ENCODE data around the gene NUTF2.
"Not testable (repeated sequence)": the region's sequence is repeated elsewhere in the genome, so short reads cannot be mapped to it uniquely, and the experiment has no call there.

The NUTF2 gene

DNA sequence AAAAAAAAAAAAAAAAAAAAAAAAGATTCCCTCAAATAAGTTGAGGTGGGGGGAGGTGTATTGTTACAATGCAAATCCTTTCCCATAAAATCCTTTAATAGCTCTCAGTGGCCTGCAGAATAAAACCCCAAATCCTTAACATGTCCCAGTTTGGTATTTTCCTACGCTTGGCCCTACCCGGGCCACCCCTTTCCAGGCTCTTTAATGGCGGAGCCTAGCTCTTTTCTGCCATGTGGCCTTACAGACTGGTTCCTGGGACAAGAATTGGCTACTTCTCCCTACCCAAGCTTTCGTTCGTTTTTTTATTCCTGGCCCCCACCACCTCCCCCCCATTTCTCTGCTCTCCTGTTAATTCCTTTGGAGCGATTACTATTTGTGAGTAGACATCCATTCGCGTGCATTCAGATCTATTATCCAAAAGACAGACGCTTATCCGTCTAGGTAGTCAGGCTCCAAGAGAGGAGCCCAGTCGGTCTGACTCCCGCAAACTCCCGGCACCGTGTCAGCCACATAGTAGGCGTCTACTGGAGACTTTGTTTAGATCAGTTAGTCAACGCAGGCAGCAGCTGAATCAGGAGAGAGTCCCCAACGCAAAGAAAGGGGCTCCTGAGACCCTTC is 5.4 kb upstream of the NUTF2 start:
- DNase-seq, result no peak

DNA sequence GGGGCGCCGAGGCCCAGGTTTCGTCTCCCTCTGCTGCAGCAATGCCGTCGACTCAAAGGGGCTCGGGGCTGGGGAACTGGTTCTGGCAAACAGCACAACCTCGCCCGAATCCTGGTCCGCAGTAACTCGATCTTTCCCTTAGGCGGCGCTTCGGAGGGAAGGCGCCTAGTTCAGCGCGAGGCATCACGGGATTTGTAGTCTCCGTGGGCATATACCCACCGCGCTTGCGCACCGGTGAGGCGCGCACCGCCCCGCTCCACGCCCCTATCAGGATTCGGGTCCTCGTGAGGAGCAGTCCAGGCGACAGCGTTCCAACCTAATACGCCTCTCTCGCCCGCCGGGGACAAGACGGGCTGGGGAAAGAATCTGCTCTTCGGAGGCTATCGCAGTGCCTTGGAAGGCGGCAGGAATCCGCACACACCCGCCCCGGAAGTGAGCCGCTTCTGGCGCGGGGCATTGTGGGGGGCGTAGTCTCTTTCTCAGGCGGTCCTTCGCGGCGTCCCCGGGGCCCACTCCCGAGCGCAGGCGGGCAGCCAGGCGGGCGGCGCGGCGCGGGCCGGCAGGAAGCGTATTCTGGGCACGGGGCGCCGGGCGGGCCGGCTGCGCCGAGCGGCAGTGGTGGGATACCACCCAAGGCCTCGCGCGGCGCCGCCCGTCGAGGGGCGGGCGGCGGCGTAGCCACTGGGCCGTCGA is 4.8 kb upstream of the NUTF2 start, which contains the start of gene THAP11:
Gene THAP11, plus strand, starts transcription at position 505 of the 693 bp plus-strand sequence. CDS start 235 bp downstream, outside the sequence.
- peak; percentile 96 for DNase-seq

DNA sequence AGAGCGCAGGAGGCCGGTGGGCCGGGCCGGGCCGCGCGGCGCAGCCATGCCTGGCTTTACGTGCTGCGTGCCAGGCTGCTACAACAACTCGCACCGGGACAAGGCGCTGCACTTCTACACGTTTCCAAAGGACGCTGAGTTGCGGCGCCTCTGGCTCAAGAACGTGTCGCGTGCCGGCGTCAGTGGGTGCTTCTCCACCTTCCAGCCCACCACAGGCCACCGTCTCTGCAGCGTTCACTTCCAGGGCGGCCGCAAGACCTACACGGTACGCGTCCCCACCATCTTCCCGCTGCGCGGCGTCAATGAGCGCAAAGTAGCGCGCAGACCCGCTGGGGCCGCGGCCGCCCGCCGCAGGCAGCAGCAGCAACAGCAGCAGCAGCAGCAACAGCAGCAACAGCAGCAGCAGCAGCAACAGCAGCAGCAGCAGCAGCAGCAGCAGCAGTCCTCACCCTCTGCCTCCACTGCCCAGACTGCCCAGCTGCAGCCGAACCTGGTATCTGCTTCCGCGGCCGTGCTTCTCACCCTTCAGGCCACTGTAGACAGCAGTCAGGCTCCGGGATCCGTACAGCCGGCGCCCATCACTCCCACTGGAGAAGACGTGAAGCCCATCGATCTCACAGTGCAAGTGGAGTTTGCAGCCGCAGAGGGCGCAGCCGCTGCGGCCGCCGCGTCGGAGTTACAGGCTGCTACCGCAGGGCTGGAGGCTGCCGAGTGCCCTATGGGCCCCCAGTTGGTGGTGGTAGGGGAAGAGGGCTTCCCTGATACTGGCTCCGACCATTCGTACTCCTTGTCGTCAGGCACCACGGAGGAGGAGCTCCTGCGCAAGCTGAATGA is 4.0 kb upstream of the NUTF2 start:
- peak; percentile 72 for DNase-seq

DNA sequence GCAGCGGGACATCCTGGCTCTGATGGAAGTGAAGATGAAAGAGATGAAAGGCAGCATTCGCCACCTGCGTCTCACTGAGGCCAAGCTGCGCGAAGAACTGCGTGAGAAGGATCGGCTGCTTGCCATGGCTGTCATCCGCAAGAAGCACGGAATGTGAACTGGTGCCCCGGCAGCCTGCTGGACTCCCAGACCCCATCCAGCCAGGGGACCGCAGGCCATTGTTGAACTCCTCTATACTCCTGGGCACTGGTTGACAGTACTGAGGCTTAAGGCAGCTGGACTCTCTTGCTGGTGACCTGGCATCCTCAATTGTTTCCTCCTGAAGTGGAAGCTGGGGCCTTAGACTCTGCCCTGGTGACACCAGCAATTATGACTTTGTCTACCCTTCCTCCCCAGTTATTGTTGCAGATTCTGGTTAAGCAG is 3.4 kb upstream of the NUTF2 start:
- no peak for DNase-seq

DNA sequence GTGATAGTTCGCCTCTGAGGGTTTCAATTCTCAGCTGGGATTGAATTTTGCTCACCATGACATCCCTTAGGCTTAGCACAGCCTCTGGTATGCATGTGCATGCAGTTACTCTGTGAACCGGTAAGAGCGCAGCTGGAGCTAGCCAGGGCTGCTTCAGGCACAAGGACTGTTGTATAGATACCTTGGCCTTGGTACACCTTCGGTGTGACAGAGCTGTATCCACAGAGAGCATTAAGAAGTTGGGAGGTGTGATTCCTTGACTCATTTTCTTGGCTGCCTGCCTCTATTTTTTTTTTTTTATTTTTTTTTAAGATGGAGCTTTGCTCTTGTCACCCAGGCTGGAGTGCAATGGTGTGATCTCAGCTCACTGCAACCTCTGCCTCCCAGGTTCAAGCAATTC is 2.2 kb upstream of the NUTF2 start:
- no peak for DNase-seq

DNA sequence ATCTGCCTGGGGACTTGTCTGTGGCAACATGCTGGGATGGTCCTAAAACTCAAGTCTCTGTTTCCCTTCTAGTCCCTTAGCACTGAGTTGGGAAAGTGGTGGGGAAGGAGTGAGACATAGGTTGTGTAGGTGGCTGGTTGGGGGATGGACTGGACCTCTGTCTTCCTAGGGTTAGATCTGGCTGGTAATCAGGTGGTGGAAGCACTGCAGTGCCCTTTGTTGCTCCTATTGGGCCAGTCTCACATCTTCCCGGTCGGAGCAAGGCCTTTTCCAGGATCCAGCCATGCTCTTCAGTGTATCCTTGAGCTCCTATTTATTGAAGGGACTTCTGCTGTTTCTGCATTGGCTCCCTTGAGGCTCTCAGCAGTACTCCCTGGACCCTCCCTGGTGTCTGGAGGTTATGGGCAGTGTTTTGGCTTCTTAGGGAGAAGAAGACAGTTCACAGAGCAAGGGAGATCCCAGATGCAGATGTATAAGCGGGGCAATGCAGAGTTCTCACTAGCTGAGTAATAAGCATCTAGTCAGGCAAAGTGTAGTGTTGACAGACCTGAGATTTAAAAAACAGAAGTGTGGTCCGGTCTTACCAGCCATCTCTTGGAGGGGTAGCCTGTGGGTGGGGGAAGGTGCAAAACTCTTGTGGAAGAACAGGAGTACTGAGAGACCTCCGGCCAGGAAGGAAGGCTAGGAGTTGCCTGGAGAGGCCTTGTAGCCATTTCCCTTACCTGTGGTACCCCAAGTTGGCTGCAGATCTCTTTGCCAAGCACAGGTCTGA is 1.3 kb upstream of the NUTF2 start:
- DNase-seq, result no peak

DNA sequence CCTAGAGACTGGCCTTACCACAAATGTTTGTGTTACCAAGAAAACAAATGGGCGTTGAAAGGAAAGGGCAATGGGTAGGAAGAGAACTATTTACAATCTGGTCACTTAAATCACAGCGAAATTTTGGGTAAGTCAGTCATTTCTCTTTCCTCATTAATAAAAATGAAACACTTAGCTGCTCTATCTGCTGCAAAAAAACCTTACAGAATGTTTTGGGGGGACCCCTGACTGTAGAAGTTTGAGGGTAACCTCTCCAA is 742 bp upstream of the NUTF2 start:
- no peak for DNase-seq

DNA sequence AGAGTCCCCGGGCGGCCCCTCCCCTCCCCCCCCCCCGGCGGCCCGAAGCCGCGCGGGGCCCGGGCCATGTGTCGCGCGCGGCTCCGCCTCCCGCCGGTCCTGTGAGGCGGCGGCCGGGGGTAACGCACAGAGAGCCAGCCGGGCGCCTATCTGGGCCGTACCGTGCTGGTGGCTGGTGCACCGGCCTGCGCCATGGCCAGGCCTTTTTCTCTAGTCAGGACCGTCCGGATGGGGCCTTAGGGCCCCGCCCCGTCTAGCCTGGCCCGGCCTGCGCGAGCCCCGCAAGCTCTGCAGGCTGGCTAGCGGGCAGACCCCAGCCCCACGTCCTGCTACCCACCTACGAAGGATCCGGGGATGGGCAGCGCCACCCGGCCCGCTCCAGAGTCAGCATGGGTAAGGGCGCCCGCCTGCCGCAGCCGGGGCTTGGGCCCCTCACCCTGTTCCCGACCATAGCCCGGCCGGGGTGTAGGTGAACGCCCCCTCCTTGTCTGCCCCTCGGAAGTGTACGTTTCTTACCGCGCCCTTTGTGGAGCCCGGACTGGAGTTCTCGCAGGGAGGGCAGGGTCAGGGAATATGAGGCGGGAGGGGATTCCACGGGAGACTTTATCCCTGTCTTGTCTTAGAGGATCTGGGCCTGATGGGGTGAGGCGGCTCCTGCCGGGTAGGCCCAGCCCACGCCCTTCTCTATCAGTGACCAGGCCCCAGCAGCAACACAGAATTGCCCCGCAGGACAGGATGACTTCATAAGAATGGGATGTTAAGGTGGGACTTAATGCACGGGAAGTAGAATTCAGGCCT is 530 bp downstream of the NUTF2 start, which contains the start of gene CENPT:
Gene CENPT, minus strand, starts transcription at position 630 of the 798 bp plus-strand sequence. CDS start 13,834 bp downstream, outside the sequence.
- no peak for DNase-seq

DNA sequence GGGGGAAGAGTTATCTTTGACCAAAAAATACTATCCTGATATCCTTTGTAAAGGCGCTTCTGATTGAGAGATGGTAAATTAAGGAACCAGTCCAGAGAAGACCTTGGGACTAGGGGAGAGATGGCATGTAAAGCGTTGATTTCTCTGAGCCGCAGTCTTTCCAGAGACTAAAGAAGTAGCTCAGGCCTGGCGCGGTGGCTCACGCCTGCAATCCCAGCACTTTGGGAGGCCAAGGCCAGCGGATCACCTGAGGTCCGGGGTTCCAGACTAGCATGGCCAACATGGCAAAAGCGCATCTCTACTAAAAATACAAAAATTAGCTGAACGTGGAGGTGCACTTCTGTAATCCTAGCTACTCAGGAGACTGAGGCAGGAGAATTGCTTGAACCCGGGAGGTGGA is 1.4 kb downstream of the NUTF2 start:
- DNase-seq, result no peak

DNA sequence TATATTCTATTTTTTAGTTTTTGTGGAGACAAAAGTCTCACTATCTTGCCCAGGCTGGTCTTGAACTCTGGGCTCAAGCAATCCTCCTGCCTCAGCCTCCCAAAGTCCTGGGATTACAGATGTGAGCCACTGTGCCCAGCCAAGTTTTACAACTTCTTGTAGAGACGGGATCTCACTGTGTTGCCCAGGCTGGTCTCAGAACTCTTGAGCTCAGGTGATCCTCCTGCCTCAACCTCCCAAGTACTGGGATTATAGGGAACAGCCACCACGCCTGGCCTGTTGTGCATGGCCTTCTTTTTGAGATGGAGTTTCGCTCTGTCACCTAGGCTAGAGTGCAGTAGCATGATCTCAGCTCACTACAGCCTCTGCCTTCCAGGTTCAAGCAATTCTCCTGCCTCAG is 6.9 kb downstream of the NUTF2 start:
- no peak for DNase-seq

DNA sequence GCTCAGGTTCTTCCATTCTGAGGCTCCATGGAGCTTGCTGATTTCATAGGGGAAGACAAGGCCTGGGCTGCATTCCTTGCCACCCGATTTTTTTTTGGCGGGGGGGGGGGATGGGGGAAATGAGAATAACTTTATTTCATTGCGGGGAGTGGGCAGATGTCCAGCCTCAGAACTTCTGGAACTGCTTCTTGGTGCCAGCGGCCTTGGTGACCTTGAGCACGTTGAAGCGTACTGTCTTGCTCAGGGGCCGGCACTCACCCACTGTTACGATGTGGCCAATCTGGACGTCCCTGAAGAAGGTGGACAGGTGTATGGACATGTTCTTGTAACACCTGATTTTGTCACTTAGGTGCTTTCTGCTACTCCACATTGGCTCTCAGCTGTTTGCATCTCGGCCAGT is 9.1 kb downstream of the NUTF2 start:
- no peak for DNase-seq

DNA sequence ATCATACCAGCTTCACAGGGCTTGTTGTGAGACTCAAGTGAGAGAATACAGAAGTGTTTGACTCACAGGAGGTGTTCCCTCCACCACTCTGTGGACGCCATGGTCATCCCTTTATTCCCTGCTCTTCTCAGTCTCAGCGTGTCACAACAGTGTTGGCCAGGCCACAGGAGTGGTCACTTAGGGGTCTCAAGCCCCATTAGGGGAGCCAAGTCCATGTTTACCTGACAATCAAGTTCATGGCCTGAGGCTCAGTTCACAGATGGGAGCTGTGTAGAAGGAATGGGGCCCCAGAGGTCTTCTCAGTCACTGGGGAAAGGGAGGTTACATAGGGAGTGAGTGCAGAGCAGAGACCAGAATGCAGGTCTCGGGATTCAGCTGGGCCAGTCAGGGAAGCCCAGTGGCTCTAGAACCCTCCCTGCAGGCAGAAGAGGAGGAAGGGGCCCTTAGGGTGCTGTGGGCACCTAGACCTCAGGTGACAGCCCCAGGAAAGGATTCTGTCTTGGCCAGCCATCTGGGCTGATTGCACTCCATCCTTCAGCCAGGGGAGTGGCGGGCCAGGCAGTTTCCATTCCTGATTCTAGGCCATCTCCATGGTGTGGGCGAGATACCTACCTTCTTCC is 10.3 kb downstream of the NUTF2 start:
- DNase-seq, result no peak

DNA sequence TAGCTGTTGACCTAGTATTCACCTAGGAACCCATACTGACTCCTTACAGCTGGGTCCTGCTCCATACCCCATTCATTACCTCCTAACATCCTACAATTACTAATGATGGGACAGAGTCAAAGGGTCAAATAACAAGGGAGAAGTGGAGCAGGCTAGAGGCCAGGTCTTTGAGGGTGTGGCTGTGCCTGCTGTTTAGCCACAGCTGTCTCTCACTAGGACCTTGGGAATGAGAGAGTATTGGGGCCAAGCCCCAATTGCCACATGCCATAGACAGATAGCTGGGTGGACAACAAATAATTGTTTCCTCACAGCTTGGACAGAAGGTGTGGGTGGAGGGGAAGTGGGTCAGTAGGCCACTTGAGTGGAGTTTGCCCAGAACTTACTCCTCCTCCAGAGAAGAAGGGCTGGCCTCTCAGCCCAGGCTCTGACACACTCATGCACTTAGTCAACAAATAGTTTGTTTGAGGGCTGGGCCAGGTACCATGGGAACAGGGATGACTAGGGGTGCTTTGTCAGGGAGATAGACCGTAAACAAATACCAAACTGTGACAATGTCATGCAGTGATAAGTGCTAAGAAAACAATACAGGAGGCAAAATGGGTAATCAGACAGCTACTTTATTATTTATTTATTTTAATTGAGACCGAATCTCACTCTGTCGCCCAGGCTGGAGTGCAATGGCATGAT is 11.0 kb downstream of the NUTF2 start:
- peak; percentile 37 for DNase-seq

DNA sequence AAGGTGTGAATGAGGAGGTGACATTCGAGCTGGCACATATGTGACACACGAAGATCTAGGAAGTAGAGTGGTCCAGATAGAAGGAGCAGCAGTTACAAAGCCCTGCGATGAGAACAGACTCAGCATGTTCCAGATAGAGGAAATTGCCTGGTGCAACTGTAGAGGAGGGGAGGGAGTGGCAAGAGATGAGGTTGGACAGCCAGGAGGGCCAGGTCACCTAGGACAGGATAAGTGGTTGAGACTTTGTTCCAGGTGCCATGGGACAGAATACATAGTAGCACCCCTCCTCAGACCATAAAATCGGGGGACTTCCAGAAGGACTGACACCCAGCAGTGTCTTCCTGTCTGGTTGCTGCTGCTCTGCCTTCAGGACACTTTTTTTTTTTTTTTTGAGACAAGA is 11.8 kb downstream of the NUTF2 start:
- no peak for DNase-seq

DNA sequence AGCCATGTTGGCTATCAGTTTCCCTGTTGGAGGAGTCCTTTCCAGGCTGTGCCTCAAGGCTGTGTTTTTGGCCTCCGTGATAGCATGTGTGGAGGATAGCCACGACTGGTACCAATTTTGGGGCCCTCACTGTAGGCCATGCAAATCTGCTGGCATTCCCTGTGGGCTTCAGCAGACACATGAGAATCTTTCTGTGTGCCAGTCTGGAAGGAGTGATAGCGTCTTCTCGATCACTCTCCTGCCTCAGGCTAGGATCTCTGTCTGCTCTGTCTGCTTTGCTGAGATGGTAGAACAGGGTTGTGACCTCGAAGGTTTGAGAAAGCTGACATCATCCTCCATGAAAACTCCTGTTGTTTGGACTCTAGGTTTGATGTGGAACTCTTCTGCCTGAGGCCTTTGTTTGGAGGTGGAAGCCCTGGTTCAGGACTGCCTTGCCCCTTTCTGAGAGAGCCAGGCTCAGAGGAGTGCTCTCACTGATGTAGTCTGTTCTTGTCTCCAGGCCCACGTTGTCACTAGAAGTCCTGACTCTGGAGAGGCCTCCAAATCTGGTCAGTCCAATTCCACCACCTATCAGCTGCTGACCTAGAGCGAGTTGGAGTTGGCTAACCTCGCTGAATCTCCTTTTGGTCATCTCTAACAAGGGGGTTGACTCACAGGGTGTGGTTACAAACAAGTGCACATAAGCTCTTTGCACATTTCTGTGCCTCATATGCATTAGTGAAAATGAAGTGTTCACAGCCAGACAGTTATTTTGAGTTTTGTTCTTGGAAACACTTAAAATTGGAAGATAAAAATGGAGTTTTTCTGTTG is 14.1 kb downstream of the NUTF2 start:
- no peak for DNase-seq

DNA sequence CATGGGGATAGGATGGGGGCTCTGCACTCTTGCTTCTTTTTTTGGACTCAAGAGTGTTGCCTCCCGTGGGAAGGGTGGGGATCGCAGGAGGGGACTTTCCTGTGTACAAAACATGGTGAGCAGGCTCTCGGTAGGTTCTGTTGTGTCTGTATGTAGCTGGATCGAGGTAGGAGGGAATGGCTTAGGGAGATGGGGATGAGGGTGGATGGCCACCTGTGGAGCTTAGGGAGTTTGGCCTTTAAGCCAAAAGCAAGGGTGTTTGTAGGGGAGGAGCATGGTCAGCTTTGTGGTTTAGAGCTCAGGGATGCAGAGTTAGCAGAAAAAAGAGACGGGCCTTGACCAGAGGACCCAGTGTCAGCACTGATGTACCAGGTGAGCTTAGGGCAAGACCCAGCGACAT is 15.1 kb downstream of the NUTF2 start:
- DNase-seq, result no peak

DNA sequence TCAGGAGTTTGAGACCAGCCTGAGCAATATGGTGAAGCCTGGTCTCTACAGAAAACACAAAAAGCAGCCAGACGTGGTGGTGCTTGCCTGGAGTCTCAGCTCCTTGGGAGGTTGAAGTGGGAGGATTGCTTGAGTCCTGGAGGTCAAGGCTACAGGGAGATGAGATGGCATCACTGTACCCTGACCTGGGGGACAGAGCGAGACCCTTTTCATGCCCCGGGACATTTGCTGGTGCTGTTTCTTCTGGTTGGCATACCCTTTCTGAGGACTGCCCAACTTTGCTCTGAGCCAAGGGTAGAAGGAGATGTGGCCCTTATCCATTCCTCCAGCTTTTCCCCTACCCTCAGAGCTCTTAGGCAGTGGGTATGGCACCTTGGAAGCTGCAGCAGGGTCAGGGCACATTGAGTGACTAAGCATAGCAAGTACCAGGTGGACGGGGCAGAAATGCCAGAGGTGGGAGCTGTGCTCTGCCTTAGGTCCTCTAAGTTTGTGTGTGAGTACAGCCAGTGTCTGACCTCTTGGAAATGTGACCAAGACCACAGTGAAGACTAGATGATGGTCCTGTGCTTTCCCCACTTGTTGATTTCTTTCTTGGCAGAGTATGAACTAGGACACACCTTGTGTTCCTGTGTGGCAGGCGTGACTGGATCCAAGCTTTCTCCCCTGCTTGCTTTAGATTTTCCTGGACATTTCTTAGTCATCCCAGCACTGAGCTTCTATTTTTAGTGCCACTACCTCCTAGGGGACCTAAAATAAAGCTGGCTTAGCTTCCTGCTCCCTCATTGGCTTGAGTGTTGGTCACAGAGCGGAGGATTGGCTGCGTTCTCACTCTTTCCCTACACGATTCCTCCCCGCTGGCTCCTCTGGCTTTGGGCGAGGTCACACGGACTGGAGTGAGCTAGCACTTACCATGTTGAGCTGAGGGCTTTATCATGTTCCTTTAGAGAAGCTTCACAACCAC is 16.2 kb downstream of the NUTF2 start:
- no peak for DNase-seq

DNA sequence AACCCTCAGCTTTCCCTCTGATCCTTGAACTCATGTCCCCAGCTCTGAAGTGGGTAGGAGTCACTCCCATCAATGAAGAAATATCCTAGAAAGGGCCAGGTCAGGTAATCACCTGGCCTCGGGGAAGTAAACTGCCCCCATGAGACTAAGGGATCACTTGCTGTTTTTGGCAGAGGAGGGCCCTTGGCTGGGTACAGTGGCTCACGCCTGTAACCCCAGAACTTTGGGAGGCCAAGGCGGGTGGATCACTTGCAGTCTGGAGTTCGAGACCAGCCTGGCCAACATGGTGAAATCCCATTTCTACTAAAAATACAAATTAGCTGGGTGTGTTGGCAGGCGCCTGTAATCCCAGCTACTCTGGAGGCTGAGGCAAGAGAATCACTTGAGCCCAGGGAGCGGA is 17.3 kb downstream of the NUTF2 start:
- DNase-seq, result not testable (repeated sequence)

DNA sequence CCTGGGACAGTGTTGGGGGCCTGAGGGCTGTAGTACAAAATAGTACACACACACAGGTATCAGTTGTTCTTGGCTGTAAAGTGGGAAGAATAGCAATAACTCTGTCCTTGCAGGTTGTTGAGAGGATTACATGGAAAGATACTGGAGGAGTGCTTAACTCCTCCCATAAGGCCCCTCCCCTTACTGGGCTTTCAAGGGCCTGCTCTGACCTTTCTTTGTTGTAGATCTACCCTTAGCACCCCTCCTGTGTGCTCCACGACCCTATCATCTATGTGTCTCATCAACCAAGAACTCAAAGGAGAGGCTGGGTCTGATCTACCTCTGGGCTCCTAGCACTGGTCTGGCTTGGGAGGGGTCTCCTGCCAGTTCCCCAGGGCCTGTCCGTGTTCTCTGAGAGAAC is 17.9 kb downstream of the NUTF2 start:
- DNase-seq, result no peak

Data from CD4-positive, alpha-beta T cell treated with Interleukin-21 for 1 hour (primary cell).